ENCODE results near the gene NXT1. TPM values are rescaled to one million over a fixed set of nuclear protein-coding genes. Genes with fewer than 3 reads are reported as not detected.

The NXT1 gene
- total RNA-seq, 2 experiments from 2014 or later, result 35.8 to 37.8 TPM

GRCh38 chr20:23365390-23366165, 15.0 kb downstream of the NXT1 start:
- DNase-seq, result no peak
- no peaks in the 10 kb centered on the region for H3K27me3 Mint-ChIP-seq
- intact Hi-C loops (cut with micrococcal nuclease), result loop anchor here (5.0 to 10.0 kb wide), 2 partner anchors 42 to 239 kb away; partner anchors contain the start of gene CST9
- H3K36me3 Mint-ChIP-seq (ENCODE audit: low read depth), result peaks cover 44% of the 10 kb centered on the region
- H3K9me3 Mint-ChIP-seq, result no peaks in the 10 kb centered on the region
- H3K27ac Mint-ChIP-seq, result peak overlapping the region; percentile 86
- H3K4me1 Mint-ChIP-seq (ENCODE audit: low read depth), result peaks cover 54% of the 10 kb centered on the region
- ChIA-PET POLR2A (interaction anchor here (1.2 kb wide), 1 partner anchor 54 kb away, joined by 4 read pairs; no protein-coding TSS in a partner anchor), CTCF (interaction anchor here (1.0 kb wide), 1 partner anchor 56 kb away, joined by 3 read pairs; the partner anchor contains the start of gene NAPB)
- ATAC-seq, result no peak
- TF ChIP-seq CTCF (IDR thresholded peaks at IDR 0.05), result no peak
- H3K4me3 Mint-ChIP-seq, result peak overlapping the region; percentile 37

- peaks cover 50% of the 10 kb centered on the region for H3K36me3 Mint-ChIP-seq (ENCODE audit: low read depth)
- DNase-seq, result no peak
- no peaks in the 10 kb centered on the region for H3K27me3 Mint-ChIP-seq
- peak overlapping the region; percentile 37 for H3K4me3 Mint-ChIP-seq
- intact Hi-C loops (cut with micrococcal nuclease), result loop anchor here (5.0 to 10.0 kb wide), 2 partner anchors 41 to 238 kb away; partner anchors contain the start of gene CST9
- no peak for ATAC-seq
- H3K4me1 Mint-ChIP-seq (ENCODE audit: low read depth), result peaks cover 51% of the 10 kb centered on the region
- no peaks in the 10 kb centered on the region for H3K9me3 Mint-ChIP-seq
- no peak for TF ChIP-seq CTCF (IDR thresholded peaks at IDR 0.05)
- H3K27ac Mint-ChIP-seq, result peak overlapping the region; percentile 86
- ChIA-PET CTCF (no interaction called here), POLR2A (interaction anchor here (0.6 to 3.3 kb wide), 3 partner anchors 9 to 55 kb away, joined by 3 to 16 read pairs (median 4); partner anchors contain the start of gene NAPB)
Observed at GRCh38 chr20:23366384-23366783, 15.8 kb downstream of the NXT1 start.

- peaks cover 51% of the 10 kb centered on the region for H3K4me1 Mint-ChIP-seq (ENCODE audit: low read depth)
- intact Hi-C loops (cut with micrococcal nuclease), result loop anchor here (5.0 to 10.0 kb wide), 2 partner anchors 40 to 237 kb away; partner anchors contain the start of gene CST9
- no peaks in the 10 kb centered on the region for H3K9me3 Mint-ChIP-seq
- TF ChIP-seq CTCF (IDR thresholded peaks at IDR 0.05), result no peak
- H3K27ac Mint-ChIP-seq, result peak overlapping the region; percentile 64
- ATAC-seq (peak; percentile 53), DNase-seq (no peak)
- CTCF ChIA-PET, result interaction anchor here (1.1 kb wide), 1 partner anchor 18 kb away, joined by 5 read pairs; no protein-coding TSS in a partner anchor
- H3K27me3 Mint-ChIP-seq, result no peaks in the 10 kb centered on the region
- POLR2A ChIA-PET, result interaction anchor here (0.7 to 3.3 kb wide), 2 partner anchors 10 to 32 kb away, joined by 3 to 16 read pairs; no protein-coding TSS in a partner anchor
- peak overlapping the region; percentile 15 for H3K4me3 Mint-ChIP-seq
- H3K36me3 Mint-ChIP-seq (ENCODE audit: low read depth), result peaks cover 54% of the 10 kb centered on the region
Observed at GRCh38 chr20:23367770-23368169, 17.2 kb downstream of the NXT1 start.

- intact Hi-C loops (cut with micrococcal nuclease), result loop anchor here (5.0 to 10.0 kb wide), 2 partner anchors 39 to 236 kb away; partner anchors contain the start of gene CST9
- no peak for TF ChIP-seq CTCF (IDR thresholded peaks at IDR 0.05)
- H3K36me3 Mint-ChIP-seq (ENCODE audit: low read depth), result peaks cover 54% of the 10 kb centered on the region
- H3K27me3 Mint-ChIP-seq, result no peaks in the 10 kb centered on the region
- H3K4me3 Mint-ChIP-seq, result no peak overlapping the region
- DNase-seq (no peak), ATAC-seq (no peak)
- CTCF ChIA-PET, result interaction anchor here (1.1 kb wide), 1 partner anchor 19 kb away, joined by 5 read pairs; no protein-coding TSS in a partner anchor
- peaks cover 43% of the 10 kb centered on the region for H3K4me1 Mint-ChIP-seq (ENCODE audit: low read depth)
- no peaks in the 10 kb centered on the region for H3K9me3 Mint-ChIP-seq
- POLR2A ChIA-PET, result interaction anchor here (0.6 to 3.3 kb wide), 3 partner anchors 11 to 31 kb away, joined by 3 to 16 read pairs (median 3); no protein-coding TSS in a partner anchor
- H3K27ac Mint-ChIP-seq, result peak overlapping the region; percentile 42
Observed at GRCh38 chr20:23368316-23369071, 17.9 kb downstream of the NXT1 start.

Data from activated CD8-positive, alpha-beta T cell treated with anti-CD3 and anti-CD28 coated beads for 36 hours (primary cell).